Thoracic aorta (tissue), 2 donors: ENCODE measurements around the gene SLC16A12. TPM values are rescaled to one million over a fixed set of nuclear protein-coding genes. Genes with fewer than 3 reads are reported as not detected.
"Not testable (repeated sequence)": the region's sequence is repeated elsewhere in the genome, so short reads cannot be mapped to it uniquely, and the experiment has no call there.

Source experiments
- ATAC-seq: fragments of 150-250 bp; one replicate; pipeline ENCODE4 v1.8.0; 2017; ENCODE audit warnings: low read depth; ENCODE audit not compliant: insufficient number of reproducible peaks, low FRiP score
- DNase-seq: peaks from one replicate; pipeline ENCODE4 v3.0.0-alpha.2; 2020; ENCODE audit warnings: low spot score
- H3K27ac ChIP-seq, 2 donors: fragments of 200-600 bp; sonication (generic); 1 replicate in 1 of 2; 2 replicates in 1 of 2; pipeline ENCODE4 v1.5.1; 2016; ENCODE audit warnings: mild to moderate bottlenecking in 2 of 2, moderate library complexity in 2 of 2
- H3K27me3 ChIP-seq: fragments of 200-600 bp; sonication (generic); replicated peaks from 2 replicates; pipeline ENCODE4 v1.6.0; 2016; ENCODE audit warnings: mild to moderate bottlenecking; ENCODE audit not compliant: insufficient read depth
- H3K36me3 ChIP-seq: fragments of 200-600 bp; sonication (generic); one replicate; pipeline ENCODE4 v1.5.1; 2016
- H3K4me1 ChIP-seq, 2 donors: fragments of 200-600 bp; sonication (generic); 1 replicate in 1 of 2; 2 replicates in 1 of 2; pipeline versions ENCODE4 v1.5.1 to v1.6.0; 2016; ENCODE audit warnings: low read depth in 2 of 2, mild to moderate bottlenecking in 1 of 2; ENCODE audit not compliant: control insufficient read depth in 1 of 2
- H3K4me3 ChIP-seq: fragments of 200-600 bp; sonication (generic); 2 replicates; pipeline ENCODE4 v1.5.1; 2016; ENCODE audit warnings: mild to moderate bottlenecking
- H3K9me3 ChIP-seq: fragments of 200-600 bp; sonication (generic); 2 replicates; pipeline ENCODE4 v1.5.1; 2016
- CTCF ChIP-seq: fragments of 200-600 bp; sonication (generic); IDR thresholded peaks from one replicate; pipeline ENCODE4 v1.5.1; 2019; ENCODE audit warnings: antibody characterized with exemption
- total RNA-seq, 2 donors: library from RNA; depleted of rRNA; stranded (reverse); fragments of >200 nt; gene quantifications; one replicate each; pipeline versions ENCODE4 v1.1.0 to v1.2.3, GENCODE V29; 2016

SLC16A12 gene
- total RNA-seq, 2 donors from 2014 or later: 1.2 to 1.5 TPM

GRCh38 chr10:89414879-89415821 is 120.2 kb downstream of the SLC16A12 start:
- H3K27me3 ChIP-seq: no peaks in the 10 kb centered on the region
- H3K4me1 ChIP-seq: peaks cover 13 to 41% of the 10 kb centered on the region in 2 donors
- no peaks in the 10 kb centered on the region for H3K36me3 ChIP-seq
- H3K27ac ChIP-seq: peak overlapping the region; percentile 92 to 95
- peak; percentile 22 for ATAC-seq
- DNase-seq: no peak
- TF ChIP-seq CTCF: no peak
- peak overlapping the region; percentile 96 for H3K4me3 ChIP-seq
- H3K9me3 ChIP-seq: no peaks in the 10 kb centered on the region

GRCh38 chr10:89414146-89414878 is 121.1 kb downstream of the SLC16A12 start, which contains the start of gene IFIT5:
Gene IFIT5 (plus strand): TSS chr10:89414568. CDS start chr10:89414799, 231 bp downstream.
- peak within 1 kb of the TSS; percentile 96 for H3K4me3 ChIP-seq
- no peaks in the 10 kb centered on the region for H3K36me3 ChIP-seq
- no peaks in the 10 kb centered on the region for H3K27me3 ChIP-seq
- ATAC-seq (peak; percentile 72), DNase-seq (no peak)
- peaks cover 10 to 38% of the 10 kb centered on the region in 2 donors for H3K4me1 ChIP-seq
- H3K27ac ChIP-seq: peak within 1 kb of the TSS; percentile 92 to 95
- no peak for TF ChIP-seq CTCF
- H3K9me3 ChIP-seq: no peaks in the 10 kb centered on the region

- ATAC-seq (no peak), DNase-seq (no peak)
- peaks cover 3 to 29% of the 10 kb centered on the region in 2 donors for H3K4me1 ChIP-seq
- no peak for TF ChIP-seq CTCF
- no peaks in the 10 kb centered on the region for H3K9me3 ChIP-seq
- peak overlapping the region in 1 of 2 donors; percentile 92 for H3K27ac ChIP-seq
- no peaks in the 10 kb centered on the region for H3K27me3 ChIP-seq
- peak overlapping the region; percentile 96 for H3K4me3 ChIP-seq
- H3K36me3 ChIP-seq: no peaks in the 10 kb centered on the region
These were observed 121.9 kb downstream of the SLC16A12 start for GRCh38 chr10:89413398-89413912.

GRCh38 chr10:89412276-89412675 is 123.1 kb downstream of the SLC16A12 start:
- not testable (repeated sequence) for ATAC-seq, H3K27ac ChIP-seq, H3K27me3 ChIP-seq, H3K4me3 ChIP-seq, H3K36me3 ChIP-seq, H3K9me3 ChIP-seq, DNase-seq
- H3K4me1 ChIP-seq: peaks cover 3 to 21% of the 10 kb centered on the region in 2 donors

GRCh38 chr10:89411135-89411534 is 124.3 kb downstream of the SLC16A12 start:
- not testable (repeated sequence) for H3K9me3 ChIP-seq, H3K4me3 ChIP-seq, H3K27me3 ChIP-seq, DNase-seq, H3K27ac ChIP-seq, ATAC-seq, H3K36me3 ChIP-seq
- H3K4me1 ChIP-seq: peaks cover 0 to 15% of the 10 kb centered on the region in 2 donors

GRCh38 chr10:89410551-89410950 is 124.8 kb downstream of the SLC16A12 start:
- not testable (repeated sequence) for H3K4me1 ChIP-seq, DNase-seq, H3K9me3 ChIP-seq, H3K36me3 ChIP-seq, ATAC-seq, H3K27ac ChIP-seq, H3K4me3 ChIP-seq, H3K27me3 ChIP-seq

GRCh38 chr10:89409282-89409681 is 126.1 kb downstream of the SLC16A12 start:
- not testable (repeated sequence) for H3K27ac ChIP-seq, H3K36me3 ChIP-seq, H3K4me1 ChIP-seq, H3K9me3 ChIP-seq, H3K4me3 ChIP-seq, ATAC-seq, H3K27me3 ChIP-seq, DNase-seq

GRCh38 chr10:89407792-89408191 is 127.6 kb downstream of the SLC16A12 start:
- ATAC-seq, H3K9me3 ChIP-seq, H3K36me3 ChIP-seq, H3K4me3 ChIP-seq, H3K27ac ChIP-seq, H3K27me3 ChIP-seq, H3K4me1 ChIP-seq, DNase-seq: not testable (repeated sequence)

GRCh38 chr10:89406178-89406577 is 129.2 kb downstream of the SLC16A12 start:
- H3K27ac ChIP-seq, ATAC-seq, H3K4me3 ChIP-seq, H3K4me1 ChIP-seq, H3K9me3 ChIP-seq, DNase-seq, H3K36me3 ChIP-seq, H3K27me3 ChIP-seq: not testable (repeated sequence)
